CD4-positive, alpha-beta T cell treated with Interferon gamma for 1 hour (primary cell): ENCODE data around the gene MYO3B.
"Not testable (repeated sequence)": the region's sequence is repeated elsewhere in the genome, so short reads cannot be mapped to it uniquely, and the experiment has no call there.

Experiments used
- DNase-seq: peaks from one replicate; pipeline ENCODE4 v3.0.0-alpha.2; 2020

The MYO3B gene

GRCh38 chr2:170265321-170265720, 87.4 kb downstream of the MYO3B start:
- no peak for DNase-seq

- DNase-seq, result no peak
Measured at GRCh38 chr2:170266358-170266757, 88.4 kb downstream of the MYO3B start.

DNA sequence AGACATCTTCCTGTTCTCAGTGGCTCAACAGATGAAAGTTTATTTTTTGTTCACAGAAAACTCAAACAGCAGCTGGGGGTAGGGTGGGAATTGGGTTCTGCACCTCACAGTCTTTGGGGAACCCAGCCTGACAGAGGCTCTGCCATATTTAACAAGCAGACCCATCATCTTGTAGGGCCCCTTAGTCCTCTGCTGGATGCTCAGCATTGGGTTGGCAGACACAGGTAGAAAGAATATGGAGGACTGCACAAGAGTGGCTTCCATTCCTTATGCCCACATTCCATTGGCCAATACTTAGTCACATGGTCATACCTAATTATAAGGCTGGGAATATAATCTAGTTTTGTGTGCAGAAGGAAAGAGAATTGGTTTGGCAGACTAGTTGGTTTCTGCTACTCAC, 89.1 kb downstream of the MYO3B start:
- no peak for DNase-seq

GRCh38 chr2:170270278-170270864, 92.4 kb downstream of the MYO3B start:
- no peak for DNase-seq

GRCh38 chr2:170271340-170271739, 93.4 kb downstream of the MYO3B start:
- DNase-seq, result no peak

- DNase-seq, result no peak
Measured at GRCh38 chr2:170276056-170276455, 98.1 kb downstream of the MYO3B start.

DNA sequence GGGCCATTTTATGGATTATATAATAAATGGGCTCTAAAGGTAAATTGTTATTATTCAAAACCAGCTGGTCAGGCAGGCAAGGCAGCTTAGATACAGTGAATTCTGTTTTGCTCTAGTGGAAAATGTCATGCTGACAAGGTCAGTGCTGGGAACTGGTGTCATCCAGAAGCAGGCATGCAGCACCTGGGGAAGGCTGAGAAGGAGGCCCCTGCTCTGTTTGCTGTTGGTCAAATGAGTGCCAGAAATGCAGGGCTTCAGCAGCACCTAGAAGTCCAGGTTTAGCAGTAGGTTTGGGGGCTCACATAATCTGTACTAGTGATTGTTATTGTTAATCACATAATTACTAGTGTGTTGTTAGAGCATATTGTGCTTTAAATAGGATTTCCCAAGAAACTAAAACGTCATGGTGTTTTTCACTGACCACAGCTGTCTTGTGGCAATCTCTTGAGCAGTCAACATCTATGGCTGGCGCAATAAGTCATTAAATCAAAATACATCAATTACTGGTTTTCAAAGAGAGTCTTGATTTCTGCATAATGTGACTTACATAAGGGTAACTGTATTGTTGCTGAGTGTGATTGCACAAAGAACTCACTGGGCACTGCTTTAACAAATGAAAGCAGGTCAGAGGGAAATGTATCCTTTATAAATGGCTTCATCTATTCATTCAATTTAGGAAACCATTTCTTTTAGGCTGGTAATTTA, 99.1 kb downstream of the MYO3B start:
- DNase-seq, result no peak

- no peak for DNase-seq
Measured at GRCh38 chr2:170277951-170278350, 100.0 kb downstream of the MYO3B start.

GRCh38 chr2:170279615-170280014, 101.7 kb downstream of the MYO3B start:
- DNase-seq, result not testable (repeated sequence)

DNA sequence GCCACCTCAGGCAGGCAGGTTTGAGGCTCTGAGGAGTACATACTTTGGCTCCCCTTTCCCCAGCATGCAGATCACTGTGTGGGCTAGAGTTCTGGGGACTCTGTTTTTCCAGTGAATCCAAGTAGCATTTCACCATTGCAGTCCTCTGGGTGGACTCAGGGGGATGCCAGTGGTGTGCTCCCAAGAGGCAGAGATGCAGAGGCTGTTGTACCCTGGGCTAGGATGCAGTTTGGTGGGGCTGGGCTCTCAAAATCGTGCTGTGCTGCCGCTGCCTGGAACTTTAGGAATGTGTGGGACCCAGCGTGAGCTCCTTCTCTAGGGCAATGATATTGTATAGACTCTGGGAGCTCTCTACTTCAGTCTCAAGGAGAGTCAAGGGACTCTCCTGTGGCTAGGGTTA, 104.9 kb downstream of the MYO3B start:
- DNase-seq, result no peak

- no peak for DNase-seq
Measured at GRCh38 chr2:170284205-170284604, 106.3 kb downstream of the MYO3B start.

- no peak for DNase-seq
Measured at GRCh38 chr2:170288859-170289258, 110.9 kb downstream of the MYO3B start.

- no peak for DNase-seq
Measured at GRCh38 chr2:170291474-170291873, 113.5 kb downstream of the MYO3B start.

DNA sequence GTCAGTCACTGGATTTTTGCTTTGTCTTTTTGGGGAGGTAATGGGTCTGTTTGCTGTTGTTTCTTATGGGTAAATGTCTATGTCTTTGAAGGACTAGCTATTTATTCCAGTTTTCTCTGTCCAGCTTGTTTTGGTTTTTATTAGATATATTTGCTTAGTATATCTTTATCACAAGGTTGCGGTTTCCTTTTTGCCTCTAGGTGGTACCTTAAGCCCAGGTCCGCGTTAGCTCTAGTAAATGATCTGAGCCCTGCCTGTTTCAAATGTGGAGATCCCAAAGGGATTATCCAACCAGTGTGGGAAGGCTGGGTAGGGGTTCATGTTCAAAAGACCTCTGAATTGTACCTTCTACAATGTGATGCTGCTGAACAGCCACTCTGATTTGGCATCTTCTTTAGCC, 114.5 kb downstream of the MYO3B start:
- no peak for DNase-seq

DNA sequence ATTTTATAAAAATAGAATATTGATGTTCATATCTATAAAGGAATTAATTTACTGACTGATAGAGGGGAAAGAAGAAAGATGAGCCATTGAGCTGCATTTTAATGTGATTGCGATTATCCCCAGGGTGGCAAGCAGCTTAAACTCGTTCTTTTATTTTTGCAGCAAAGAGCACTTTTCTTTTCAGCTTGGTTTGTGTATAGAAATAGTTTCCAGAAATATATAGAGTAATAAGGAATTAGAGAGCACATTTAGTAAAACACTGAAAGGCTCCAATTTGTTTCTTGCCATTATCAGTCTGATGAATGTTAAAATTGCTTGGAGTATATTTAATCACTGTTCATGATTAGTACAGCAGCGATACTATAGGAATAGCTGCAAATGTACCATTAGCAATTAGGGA, 119.5 kb downstream of the MYO3B start:
- no peak for DNase-seq

GRCh38 chr2:170298115-170298514, 120.2 kb downstream of the MYO3B start:
- no peak for DNase-seq

DNA sequence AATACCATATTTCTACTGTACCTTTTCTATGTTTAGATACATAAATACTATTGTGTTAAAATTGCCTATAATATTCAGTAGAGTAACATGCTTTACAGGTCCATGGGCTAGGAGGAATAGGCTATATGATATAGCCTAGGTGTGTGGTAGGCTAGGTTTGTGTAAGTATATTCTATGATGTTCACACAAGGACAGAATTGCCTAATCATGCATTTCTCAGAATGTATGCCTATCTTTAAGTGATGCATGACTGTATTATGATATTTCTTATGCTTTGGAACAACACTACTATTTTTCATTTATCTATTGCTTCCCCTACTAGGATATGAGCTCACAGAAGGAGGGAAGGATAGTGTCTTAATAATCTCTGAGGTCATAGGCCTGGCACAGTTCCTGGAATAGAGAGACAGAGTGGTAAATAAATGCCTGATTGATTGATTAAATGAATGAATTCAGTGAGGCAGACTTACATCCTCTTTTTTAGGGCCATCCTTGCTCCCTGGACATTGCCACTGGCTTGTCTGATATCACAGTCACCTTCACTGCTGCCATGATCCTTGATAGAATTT, 121.0 kb downstream of the MYO3B start:
- no peak for DNase-seq

GRCh38 chr2:170300993-170301392, 123.0 kb downstream of the MYO3B start:
- no peak for DNase-seq

- no peak for DNase-seq
Measured at GRCh38 chr2:170301626-170302025, 123.7 kb downstream of the MYO3B start.

GRCh38 chr2:170305711-170306110, 127.8 kb downstream of the MYO3B start:
- DNase-seq, result no peak

DNA sequence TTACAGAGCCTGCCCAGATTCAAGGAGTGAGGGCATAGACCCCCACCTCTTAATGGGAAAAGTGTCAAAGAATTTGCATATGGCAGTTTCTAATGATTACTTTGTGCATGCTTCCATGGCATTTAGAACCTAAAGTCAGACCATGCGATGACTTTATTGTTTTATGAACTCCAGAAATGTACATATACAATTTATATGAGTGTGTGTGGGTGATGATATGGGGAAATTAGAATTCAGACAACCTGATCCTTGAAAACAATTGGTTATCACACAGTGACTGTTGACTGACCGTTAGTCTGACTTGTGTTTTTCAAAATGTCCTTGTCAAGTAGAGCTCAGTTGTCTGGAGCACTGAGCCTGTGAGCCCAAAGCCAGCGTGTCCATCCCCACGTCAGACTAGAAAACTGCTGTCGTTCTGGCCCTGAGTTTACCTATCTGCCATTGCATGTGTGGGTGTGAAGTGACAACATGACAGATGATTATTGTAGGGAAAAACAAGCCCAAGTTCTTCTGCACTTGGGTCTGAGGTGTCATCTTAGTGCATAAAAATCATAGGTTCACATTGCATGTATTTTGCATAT, 128.4 kb downstream of the MYO3B start:
- DNase-seq, result no peak

DNA sequence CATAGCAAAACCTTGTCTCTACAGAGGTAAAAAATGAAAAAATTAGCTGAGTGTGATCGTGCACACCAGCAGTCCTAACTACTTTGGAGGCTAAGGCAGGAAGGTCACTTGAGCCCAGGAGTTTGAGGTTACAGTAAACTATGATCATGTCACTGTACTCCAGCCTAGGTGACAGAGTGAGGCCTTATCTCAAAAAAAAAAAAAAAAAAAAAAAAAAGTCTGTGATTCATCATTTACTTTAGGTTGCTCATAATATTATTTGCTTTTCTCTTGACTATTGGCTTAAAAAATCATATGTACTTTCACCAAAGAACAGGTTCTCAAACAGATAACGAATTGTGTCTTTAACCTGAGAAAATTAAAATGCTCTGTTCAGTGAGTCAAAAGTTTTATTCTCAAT, 129.1 kb downstream of the MYO3B start:
- DNase-seq, result no peak

GRCh38 chr2:170307555-170308351, 129.8 kb downstream of the MYO3B start:
- DNase-seq, result no peak
